Activated CD8-positive, alpha-beta memory T cell treated with anti-CD3 and anti-CD28 coated beads for 1 hour (primary cell): ENCODE results near the gene COMTD1.

Experiments
- DNase-seq, 2 donors: peaks; one replicate each; pipeline ENCODE4 v3.0.0-alpha.2; 2020; ENCODE audit warnings: low read depth in 1 of 2; ENCODE audit errors: extremely low read depth in 1 of 2

Gene COMTD1

DNA sequence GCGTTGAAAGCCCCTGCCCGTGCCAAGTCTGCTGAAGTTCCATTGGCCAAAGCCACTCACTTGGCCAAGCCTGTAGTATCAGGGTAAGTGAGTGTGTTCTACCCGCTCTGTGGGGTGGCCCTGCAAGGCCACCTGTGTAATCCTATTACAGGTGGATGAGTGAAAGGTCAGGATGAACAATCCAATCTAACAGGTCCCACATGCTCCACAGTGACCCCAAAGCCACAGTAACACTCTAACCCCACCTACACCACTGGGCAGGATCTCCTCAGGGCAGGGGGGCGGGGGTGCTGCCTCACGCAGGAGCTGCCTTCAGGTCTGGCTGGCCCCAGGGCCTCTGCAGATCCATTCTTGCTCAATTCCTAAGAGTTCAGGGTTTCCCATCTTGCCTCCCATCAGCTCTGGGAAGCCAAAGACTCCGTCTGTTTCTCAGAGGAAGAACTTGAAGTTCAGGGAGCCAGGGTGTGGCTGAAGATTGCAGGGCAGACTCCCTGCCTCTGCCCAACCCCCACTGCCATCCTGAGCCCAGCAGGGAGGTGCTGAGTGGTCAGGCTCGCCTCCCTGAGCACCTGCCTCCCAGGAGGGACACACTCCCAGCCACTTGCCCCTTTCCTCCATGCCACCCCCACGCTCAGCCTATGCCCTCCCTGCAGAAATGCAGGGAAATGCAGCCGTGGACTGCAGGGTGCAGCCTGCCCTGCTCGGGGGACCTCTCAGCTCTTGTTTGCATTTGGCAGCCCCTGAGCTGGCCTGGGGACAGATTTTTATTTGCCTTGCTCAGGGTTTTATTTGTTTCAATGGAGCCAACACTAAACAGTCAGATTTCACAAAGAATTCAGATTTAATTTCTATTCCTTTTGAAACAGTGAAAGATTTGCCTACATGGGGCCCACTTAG, 9.8 kb upstream of the COMTD1 start:
- DNase-seq: no peak

DNA sequence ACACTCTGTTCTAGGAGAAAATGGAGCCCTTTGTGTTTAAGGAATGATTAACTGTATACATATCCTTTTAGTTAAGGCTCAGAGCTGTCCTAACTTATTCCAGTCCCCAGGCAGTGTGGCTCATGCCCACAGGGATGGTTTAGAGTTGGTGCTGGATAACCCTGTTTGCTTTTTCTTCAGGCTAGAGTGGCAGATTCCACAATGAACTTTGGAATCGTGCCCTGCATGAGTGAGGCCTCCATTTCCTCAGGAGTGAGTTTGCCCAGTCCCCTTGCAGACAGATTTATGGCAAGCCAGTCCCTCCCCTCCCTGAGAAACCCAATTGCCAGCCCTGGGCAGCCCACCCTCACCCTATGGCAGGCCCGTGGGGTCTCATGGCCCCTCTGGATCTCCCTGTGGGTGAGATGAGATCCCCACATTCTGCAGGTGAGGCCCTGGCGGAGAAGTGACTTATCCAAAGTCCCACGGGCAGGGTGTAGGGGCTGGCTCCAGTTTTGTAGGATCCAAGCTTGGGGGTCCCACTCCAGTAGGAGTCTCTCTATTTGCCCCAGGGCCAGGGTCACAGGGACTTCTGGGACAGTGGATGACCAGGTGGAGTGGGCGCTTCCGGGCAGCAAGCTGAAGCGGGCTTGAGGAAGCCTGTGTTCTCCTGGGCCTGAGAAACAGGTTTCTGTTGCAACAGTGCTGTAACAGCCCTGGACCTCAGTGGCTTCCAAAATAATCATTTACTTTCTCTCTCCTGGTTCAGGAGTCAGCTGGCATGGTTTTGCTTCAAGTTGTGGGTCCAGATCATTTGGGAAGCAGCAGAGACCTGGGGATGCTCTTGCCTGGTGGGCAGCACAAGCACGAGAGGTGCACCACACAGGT, 9.0 kb upstream of the COMTD1 start:
- no peak for DNase-seq

DNA sequence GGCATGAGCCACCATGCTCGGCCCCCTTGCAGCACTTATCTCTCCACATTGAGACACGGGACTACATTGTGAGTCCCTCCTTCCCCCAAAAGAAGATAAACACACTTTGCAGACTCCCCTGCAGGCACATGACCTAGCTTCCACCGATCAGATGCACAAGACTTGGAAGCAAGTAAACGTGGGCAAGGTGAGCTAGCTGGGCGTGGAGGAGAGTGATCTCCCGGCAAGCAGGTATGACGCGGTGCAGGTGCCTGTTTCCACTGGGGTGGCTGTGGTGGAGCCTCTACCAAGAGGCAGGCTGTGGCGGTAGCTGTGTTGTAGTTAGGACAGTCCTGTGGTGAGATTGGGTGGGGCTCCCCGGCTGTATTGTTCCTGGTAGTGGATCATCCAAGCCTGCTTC, 7.7 kb upstream of the COMTD1 start:
- no peak for DNase-seq

DNA sequence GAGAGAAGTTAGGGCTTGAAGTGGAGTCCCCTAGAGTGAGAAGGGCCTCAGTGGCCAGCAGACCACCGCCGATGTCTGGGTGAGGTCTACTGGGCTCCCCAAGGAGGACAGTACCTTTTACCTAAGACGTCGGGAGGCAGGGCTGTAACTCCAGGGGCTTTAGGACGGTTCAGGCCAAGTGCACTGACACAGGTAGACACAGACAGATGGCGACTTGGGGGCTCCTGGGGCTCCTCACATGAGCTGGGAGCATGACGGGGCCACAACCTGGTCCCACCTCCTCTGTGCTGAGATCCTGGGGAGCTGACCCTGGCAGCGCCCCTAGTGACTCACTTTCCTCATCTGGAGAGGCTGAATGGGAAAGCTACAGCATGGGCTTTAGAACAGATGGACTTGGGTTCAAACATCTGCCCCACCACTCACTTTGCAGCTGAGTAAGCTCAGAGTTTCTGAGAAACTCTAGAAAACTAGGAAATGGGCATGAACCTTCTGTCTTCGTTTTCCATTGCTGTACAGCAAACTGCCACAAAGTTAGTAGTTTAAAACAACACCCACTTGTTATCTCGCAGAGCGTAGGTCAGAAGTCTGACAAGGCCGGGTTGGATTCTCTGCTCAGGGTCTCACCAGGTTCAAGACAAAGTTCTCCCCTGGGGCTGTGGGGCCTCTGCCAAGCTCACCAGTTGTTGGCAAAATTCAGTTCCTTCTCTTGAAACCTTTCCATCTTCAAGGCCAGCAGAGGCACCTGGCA, 4.7 kb upstream of the COMTD1 start:
- DNase-seq: no peak

DNA sequence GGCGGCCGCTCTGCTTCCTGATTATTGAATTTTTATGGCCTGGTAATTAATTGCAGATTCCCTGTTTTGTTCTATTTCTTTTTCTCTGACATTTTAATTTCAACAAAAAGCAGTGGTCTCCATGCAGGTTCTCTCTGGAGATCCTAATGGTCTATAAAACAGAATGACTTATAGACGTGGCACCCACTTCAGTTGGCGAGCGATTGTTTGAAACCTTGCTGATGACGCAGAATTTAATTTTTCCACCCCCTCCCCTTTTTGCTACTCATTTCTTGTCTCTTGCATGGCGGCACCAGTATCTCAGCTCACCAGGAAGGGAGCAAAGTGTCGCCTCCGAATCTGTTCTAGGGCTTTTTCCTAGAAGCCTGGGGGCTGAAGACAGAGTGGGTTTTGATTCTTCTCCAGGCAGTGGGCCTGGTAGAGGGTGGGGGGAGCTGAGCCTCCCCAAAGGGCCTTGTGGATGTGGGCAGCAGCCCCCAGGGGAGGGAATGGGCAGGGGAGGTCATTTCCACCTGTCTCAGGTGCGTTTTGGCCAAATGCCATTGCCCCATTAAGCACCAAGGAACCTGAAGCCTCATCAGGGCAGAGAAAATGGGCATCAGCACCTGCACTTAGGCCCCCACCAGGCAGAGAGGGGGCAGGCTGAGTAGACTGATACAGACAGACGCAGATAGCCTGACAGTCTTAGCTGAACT, 3.5 kb upstream of the COMTD1 start:
- DNase-seq: no peak

DNA sequence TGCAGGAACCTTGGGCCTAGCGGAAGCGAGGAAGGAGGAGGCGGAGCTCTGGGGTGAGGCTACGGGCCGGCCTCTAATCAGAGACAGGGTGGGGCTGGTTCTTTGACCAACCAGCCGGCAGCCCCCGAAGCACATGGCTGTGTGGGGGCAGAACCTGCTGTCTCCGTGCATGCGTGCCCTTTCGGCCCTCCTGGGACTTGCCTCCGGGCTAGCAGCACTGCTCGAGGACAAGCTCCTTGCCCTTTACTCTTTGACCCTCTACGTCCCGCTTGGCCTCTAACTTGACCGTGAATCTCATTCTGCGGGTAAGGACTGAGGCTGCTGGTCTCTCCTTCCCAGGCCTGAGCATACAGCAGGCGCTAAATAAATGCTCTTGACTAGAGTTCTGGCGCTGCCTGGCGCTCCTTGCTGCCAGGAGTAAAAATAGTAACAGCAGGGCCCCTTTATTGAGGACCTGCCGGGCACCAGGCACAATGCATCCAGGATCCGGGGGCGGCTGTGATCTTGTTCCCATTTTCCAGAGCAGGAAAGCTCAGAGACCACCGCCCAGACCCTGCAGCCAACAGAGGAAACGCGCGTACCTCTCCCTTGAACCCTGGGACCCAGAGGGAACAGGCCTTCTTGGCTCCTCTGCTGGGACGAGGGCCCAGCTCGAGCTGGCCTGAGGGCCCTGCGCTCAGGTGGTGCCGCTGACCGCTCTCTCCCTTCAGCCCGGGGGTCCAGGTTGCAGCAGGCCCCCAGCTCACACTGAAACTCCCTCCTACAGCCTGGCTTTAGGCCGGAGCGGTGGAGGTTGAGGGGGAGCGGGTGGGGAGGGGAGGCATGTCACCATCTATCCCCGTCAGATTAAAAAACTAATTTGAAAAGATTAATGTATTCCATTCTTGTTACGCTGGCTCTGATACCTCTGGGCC, 2.7 kb upstream of the COMTD1 start:
- DNase-seq: no peak

DNA sequence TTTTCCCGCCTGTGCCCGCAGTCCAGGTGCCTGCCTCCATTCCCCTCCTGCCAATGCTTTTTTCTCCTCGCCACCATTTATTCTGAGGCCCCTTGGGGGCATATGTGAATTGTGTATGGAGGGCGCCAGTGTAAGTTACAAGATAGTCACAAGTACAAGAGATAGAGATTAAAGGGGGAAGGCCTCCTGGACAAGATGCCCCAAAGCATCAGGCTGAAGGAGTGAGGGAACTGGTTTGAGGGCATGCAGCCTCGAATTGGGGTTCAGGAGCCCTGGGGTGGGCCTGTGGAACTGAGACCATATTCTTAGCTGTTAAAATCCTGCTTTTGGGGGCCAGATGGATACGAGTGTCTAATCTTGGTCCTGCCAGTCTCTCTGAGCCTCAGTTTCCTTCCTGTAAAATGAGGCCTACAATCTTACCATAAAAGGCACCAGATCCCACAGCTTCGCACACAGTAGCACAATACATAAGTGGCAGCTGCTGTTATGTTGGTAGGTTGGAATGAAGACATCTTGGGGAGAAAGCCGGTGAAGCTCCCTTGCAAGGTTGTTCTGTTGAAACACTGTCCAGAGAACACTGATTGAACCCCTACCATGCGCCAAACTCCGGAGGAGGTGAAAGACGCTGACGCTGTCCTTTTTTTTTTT, 545 bp upstream of the COMTD1 start:
- DNase-seq: no peak

DNA sequence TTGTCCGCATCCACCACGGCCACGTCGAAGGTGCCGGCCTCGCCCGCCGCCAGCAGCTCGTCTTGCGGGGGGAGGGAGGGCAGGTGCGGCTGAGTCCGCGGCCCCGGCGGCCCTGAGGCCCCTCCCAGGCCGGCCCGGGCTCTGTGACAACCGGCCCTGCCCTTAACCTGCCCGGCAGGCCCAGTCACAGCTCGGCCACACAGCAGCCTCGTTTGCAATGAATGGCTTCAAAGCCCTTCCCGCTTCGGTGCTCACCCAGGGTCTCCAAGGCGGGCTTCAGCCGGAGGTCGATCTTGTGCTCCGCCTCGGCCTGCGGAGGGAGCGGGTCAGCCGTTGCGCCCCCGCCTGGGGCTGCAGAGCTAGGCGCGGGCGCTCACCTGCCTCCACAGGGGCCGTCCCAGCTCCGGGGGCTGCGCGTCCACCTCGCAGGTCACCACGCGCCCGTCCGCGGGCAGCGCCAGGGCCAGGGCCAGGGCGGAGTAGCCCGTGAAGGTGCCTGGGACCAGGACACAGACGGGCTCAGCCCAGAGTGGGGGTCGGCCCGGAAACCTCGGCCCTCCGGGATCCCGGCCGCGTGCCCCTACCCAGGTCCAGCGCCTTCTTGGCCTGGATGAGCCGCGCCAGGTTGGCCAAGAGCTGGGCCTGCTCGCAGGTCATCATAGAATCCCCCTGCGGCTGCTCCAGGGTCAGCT, 928 bp downstream of the COMTD1 start:
- DNase-seq: no peak

DNA sequence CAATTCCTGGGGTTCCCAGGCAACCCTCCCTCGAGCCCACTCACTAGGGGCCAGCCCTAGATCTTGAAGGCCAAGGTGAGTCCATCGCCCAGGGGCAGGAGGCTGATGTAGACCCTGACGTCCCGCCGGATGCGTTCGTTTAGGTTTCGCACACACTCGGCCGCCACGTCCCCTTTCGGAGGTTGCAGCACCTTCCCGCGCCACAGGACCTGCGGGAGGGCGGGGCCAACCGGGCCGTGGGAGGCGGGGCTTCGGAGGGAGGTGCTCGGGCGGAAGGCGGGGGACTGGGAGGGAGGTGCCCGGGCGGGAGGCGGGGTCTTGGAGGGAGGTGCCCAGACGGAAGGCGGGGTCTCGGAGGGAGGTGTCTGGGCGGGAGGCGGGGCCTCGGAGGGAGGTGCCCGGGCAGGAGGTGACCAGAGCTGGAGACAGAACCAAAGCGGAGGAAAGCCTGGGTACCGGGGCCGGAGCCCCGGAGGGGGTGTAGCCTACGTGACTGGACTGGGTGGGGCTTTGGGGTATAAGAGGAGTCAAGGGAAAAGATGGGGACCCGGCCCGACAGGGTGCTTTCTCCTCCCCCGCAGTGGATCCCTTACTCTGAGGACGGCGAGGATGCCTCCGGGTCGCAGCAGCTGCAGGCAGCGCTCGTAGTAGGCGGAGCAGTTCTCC, 1.6 kb downstream of the COMTD1 start:
- peak; percentile 91 to 98 for DNase-seq

DNA sequence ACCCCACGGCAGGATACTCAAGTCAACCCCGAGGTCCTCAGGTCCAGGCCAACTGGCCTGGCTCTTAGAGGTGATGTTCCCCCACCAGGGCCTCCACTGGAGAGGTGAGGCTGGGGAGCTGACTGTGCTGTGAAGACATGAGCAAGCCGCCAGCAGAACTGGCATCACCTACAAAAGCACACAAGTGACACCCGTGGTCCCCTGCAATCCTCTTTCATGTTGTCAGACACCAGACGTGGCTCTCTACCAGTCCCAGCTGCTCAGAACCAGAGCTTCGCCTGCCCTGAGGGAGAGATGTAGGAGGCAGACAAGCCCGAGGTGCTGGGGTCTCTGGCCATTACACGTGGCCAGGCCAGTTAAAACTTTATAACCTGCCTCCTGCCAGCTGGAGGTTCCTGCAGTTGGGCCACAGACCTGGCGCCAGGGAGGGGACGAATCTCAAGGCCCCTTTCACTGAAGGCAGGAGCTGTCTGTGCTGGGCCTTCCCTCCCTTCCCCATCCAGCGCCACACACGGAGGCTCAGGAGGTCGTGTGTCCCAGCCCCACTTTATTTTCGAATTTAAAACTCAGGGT, 2.2 kb downstream of the COMTD1 start:
- no peak for DNase-seq

DNA sequence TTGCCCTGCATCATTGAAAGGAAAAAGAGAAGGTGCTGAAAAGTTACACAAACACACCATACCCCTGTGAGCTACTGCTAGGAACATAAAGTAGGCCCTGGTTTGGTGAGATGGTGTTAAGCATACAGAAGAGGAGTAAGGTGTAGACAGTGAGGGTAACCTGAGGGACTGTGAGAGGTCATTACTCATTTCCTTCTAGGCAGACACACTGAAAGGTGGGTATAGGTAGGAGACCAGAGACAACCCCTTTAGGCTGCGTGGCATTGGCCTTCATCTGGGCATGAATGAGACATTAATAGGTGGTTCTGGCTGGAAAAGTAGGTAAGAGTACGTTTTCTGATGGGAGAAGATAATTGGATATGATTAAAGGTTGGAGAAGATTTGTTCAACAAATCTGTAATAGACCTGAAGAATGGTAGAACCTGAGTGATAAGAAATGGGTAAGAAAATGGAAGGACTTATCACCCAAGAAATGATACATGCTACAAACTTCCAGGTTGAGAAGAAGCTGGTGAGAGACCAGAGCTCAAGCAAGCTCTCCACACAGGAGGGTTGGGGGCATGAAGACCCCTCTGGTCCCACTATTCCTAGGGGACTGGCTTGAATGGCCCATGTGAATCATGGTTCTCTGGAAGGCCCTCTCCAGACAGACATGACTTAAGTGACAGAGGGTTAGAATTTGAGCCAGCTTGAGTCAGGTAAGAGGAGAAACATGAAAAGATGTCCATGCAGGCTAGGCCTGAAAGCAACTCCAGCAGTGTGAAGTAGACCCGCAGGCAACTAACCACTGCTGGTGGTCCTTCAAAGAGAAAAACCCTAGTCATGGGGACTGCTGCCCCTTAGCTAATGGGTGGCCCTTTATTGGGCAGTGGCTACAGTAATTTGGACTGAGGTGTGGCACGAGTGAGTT, 3.8 kb downstream of the COMTD1 start:
- DNase-seq: no peak

DNA sequence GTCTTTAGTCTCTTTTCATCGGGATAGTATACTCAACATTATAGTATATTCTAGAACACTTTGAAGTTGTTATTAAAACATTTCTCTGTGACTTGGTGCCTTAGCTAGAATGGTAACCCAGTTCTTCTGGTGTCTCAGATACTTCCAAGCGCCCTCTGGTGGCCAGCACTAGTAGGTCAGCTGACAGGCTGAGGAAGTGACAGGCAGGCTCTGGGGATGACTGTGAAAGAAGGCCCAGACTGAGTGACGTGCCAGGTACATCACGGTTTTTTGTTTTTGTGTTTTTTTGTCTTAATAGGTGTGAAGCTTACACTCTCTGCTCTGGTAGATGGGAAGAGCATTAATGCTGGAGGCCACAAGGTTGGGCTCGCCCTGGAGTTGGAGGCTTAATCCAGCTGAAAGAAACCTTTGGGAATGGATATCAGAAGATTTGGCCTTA, 5.1 kb downstream of the COMTD1 start:
- DNase-seq: peak; percentile 85 to 90

DNA sequence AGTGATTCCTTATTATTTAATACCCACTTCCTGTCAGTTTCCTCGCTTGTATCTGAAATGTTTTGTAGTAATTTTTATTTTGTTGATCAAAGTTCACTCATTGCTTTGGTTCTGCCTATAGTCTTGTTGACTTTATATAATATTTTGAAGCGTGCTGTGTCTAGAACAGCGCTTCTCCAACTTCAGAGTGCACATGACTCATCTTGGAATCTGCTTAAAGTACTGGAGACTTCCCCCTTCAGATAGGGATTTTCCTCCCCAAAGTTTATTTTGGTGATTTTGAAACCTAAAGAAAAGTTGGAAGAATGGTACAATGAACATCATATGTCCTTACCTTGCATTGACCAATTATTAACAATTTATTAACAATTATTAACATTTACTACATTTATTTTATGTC, 5.8 kb downstream of the COMTD1 start:
- no peak for DNase-seq

DNA sequence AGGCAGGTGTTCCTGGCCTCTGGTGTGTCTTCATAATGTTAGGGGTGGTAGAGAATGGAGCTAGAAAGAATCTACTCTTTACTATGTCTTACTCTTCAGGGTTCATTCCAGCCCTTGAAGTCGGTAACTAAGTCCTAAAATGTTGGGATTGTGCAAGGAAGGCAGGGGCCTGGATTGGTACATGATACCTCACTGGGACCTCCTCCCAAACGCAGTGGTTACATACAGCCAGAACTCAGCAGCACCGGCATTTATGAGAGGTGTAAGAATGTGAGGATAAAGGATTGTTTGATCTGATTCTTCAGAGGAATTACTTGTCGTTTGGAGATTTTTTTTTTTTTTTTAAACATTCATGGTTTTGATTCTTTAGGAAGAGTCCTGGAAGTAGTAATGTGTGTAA, 6.9 kb downstream of the COMTD1 start:
- DNase-seq: no peak

DNA sequence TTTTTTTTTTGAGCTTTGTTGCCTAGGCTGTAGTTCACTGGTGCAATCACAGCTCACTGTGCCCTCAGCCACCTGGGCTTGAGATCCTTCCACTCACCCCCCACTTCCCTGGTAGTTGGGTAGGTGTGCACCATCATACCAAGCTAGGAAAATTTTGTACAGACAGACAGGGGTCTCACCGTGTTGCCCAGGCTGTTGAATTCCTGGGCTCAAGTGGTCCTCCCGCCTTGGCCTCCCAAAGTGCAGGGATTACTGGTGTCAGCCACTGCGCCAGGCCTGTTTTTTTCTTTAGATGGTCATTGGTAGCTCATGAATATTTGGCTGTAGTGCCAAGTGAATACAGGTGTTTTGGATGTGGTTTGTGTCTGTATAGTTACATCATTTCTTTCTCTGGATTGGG, 7.5 kb downstream of the COMTD1 start:
- no peak for DNase-seq

DNA sequence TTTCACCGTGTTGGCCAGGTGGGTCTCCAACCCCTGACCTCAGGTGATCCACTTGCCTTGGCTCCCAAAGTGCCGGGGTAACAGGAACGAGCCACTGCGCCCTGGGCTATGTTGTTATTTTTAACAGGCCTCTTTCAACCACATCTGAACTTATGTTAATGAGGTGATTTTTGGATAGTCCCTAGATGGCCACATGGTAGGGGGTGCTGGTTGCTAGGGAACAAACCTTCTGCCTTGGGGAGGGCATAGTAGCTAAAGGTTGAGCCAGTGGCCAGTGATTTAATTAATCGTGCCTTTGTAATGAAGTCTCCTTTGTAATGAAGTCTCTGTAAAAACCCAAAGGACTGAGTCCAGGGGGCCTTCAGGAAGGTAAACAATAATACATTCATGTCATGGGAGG, 9.1 kb downstream of the COMTD1 start:
- DNase-seq: no peak

DNA sequence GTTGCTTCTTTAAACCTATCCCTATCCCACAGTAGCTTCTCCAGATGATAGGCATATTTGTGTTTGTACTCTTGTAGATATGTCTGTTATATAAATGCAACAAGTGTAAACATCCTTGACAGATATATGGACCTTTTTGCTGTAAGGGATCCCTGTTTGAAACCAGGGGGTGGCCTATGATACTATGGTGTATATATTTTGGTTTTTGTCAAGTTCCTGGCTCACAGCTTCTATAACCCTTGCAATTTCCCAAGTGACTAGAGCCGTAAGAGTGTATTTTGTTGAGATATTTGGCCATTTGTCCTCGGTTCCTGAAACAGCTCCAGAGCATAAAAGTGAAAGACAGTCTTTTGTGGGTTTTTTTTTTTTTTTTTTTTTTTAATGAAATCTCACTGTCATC, 9.7 kb downstream of the COMTD1 start:
- DNase-seq: no peak
